Heart left ventricle (tissue), 13 donors: Measurements from ENCODE around the gene MFGE8.

Experiments
- CTCF ChIP-seq, 12 donors: fragments of 200-600 bp; sonication (generic) in 4 of 12; IDR thresholded peaks; one replicate each; pipeline versions ENCODE4 v1.5.0 to v1.8.0; 2018 to 2022; ENCODE audit warnings: antibody characterized with exemption in 12 of 12, mild to moderate bottlenecking in 5 of 12
- POLR2A ChIP-seq, 2 donors: fragments of 450-650 bp; IDR thresholded peaks; one replicate each; pipeline ENCODE4 v1.6.1; 2017; ENCODE audit warnings: antibody characterized with exemption in 2 of 2, mild to moderate bottlenecking in 2 of 2, moderate library complexity in 2 of 2
- donor health status: ischemic (EF 13 %, LVEDD 7.1; RV severe dilation, severe dysfunction).
- donor health status: DM: no; HTN: yes; CAD: no.
- donor health status: DM: no; HTN: no; CAD: no.
- donor health status: ischemic (EF 25% LVEDD 6.9; RV normal size, moderate dysfunction).
- donor health status: ischemic (EF 25% LVEDD 5.7; RV mildly dilated, moderate dysfunction).
- donor health status: ischemic (EF 35%, LVEDD 5.7; RV mildly dilated, moderate dysfunction).
- donor health status: nonischemic (EF 11% LVEDD 7.7; RV severe dilation, severe dysfunction).
- donor health status: DM: yes; HTN: yes; CAD: no.
- donor health status: PGD.
- donor health status: ischemic (EF 29% LVEDD 5.4; RV normal size, mild dysfunction).
- donor health status: nonischemic (EF 23%, LVEDD 6.1; RV moderate dilation, normal function).

GRCh38 chr15:88863412-88863811 is 49.8 kb downstream of the MFGE8 start:
- TF ChIP-seq POLR2A (IDR thresholded peaks at IDR 0.05): no peak
- no peak for TF ChIP-seq CTCF (IDR thresholded peaks at IDR 0.05)
